NB4 (cell line): ENCODE measurements around the gene MGAT4B.
"Not testable (repeated sequence)": the region's sequence is repeated elsewhere in the genome, so short reads cannot be mapped to it uniquely, and the experiment has no call there.

Experiments used
- DNase-seq: peaks from one replicate; pipeline ENCODE4 v3.0.0; 2010; ENCODE audit warnings: low read depth
- H3K4me3 ChIP-seq: one replicate; pipeline ENCODE4 v1.5.1; 2011; ENCODE audit warnings: mild to moderate bottlenecking, low read depth, low read length, moderate library complexity
- MAX ChIP-seq: IDR thresholded peaks from 2 replicates; pipeline ENCODE4 v1.6.1; 2011; ENCODE audit warnings: low read depth, low read length
- MYC ChIP-seq: IDR thresholded peaks from 2 replicates; pipeline ENCODE4 v1.6.1; 2011; ENCODE audit warnings: low read depth, low read length
- POLR2A ChIP-seq: IDR thresholded peaks from 2 replicates; pipeline ENCODE4 v1.6.1; 2011; ENCODE audit warnings: mild to moderate bottlenecking; ENCODE audit not compliant: insufficient read length; ENCODE audit errors: extremely low read depth
- TF ChIP-seq, protein P1 (sequence below): IDR thresholded peaks from one replicate; pipeline ENCODE4 v1.5.1; 2012; ENCODE audit warnings: low read depth, low read length

MGAT4B gene

DNA sequence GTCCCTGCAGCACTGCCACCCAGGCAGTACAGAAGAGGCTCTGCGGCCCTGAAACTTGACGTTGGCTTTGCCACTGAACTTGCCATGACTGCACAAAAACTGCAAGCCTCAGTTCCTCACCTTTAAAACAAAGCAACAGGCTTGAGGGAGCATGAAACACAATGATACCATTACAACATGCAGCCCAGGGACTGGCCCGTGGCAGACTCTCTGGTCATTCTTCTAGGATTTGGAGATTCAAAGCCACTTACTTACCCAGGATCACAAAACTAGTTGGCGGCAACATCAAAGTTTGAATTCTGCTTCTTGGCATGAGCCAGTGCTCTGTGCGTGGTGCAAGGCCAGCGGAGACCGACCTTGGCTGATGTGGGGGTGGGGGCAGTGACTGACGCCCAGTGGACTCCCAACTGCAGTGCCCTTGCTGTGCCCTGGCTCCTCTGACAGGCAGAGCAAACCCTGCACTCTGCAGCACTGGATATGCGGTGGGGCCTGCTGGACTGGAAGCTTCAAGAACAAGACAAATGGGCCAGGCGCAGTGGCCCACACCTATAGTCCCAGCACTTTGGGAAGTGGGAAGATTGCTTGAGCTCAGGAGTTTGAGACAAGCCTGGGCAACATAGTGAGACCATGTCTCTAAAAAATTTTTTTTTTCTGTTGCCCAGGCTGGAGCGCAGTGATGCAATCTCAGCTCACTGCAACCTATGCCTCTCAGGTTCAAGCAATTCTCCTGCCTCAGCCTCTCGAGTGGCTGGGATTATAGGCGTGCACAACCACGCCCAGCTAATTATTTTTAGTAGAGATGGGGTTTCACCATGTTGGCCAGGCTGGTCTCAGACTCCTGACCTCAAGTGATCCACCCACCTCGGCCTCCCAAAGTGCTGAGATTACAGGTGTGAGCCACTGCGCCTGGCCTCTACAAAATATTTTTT, 32.9 kb upstream of the MGAT4B start:
- TF ChIP-seq POLR2A = no peak
- TF ChIP-seq, protein P1, sequence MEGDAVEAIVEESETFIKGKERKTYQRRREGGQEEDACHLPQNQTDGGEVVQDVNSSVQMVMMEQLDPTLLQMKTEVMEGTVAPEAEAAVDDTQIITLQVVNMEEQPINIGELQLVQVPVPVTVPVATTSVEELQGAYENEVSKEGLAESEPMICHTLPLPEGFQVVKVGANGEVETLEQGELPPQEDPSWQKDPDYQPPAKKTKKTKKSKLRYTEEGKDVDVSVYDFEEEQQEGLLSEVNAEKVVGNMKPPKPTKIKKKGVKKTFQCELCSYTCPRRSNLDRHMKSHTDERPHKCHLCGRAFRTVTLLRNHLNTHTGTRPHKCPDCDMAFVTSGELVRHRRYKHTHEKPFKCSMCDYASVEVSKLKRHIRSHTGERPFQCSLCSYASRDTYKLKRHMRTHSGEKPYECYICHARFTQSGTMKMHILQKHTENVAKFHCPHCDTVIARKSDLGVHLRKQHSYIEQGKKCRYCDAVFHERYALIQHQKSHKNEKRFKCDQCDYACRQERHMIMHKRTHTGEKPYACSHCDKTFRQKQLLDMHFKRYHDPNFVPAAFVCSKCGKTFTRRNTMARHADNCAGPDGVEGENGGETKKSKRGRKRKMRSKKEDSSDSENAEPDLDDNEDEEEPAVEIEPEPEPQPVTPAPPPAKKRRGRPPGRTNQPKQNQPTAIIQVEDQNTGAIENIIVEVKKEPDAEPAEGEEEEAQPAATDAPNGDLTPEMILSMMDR = no peak
- TF ChIP-seq MAX = no peak
- TF ChIP-seq MYC = no peak
- no peak overlapping the region for H3K4me3 ChIP-seq
- no peak for DNase-seq

DNA sequence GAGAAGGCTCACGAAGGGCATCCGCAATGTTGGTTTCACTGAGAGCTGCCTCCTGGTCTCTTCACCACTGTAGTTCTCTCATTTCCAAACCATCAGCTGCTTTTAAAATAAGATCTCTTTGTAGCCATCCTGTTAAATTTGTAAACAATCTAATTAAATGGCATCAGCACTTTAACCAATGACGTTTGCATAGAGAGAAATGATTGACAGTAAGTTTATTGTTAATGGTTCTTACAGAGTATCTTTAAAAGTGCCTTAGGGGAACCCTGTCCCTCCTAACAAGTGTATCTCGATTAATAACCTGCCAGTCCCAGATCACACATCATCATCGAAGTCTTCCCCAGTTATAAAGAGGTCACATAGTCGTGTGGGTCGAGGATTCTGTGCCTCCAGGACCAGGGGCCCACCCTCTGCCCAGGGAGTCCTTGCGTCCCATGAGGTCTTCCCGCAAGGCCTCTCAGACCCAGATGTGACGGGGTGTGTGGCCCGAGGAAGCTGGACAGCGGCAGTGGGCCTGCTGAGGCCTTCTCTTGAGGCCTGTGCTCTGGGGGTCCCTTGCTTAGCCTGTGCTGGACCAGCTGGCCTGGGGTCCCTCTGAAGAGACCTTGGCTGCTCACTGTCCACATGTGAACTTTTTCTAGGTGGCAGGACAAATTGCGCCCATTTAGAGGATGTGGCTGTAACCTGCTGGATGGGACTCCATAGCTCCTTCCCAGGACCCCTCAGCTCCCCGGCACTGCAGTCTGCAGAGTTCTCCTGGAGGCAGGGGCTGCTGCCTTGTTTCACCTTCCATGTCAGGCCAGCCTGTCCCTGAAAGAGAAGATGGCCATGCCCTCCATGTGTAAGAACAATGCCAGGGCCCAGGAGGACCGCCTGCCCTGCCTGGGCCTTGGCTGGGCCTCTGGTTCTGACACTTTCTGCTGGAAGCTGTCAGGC, 30.7 kb upstream of the MGAT4B start:
- no peak for DNase-seq
- H3K4me3 ChIP-seq = no peak overlapping the region
- no peak for TF ChIP-seq POLR2A
- TF ChIP-seq, protein P1 = no peak
- TF ChIP-seq MAX = no peak
- no peak for TF ChIP-seq MYC

GRCh38 chr5:179836225-179837019, 29.8 kb upstream of the MGAT4B start:
- peak; percentile 51 for DNase-seq
- no peak overlapping the region for H3K4me3 ChIP-seq
- TF ChIP-seq POLR2A (no peak), MAX (no peak), MYC (no peak)
- TF ChIP-seq, protein P1 = no peak

DNA sequence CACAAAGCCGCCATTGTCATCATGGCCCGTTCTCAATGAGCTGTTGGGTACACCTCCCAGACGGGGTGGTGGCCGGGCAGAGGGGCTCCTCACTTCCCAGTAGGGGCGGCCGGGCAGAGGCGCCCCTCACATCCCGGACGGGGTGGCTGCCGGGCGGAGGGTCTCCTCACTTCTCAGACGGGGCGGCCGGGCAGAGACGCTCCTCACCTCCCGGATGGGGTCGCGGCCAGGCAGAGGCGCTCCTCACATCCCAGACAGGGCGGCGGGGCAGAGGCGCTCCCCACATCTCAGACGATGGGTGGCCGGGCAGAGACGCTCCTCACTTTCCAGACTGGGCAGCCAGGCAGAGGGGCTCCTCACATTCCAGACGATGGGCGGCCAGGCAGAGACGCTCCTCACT, 28.2 kb upstream of the MGAT4B start:
- not testable (repeated sequence) for H3K4me3 ChIP-seq, DNase-seq

- no peak for TF ChIP-seq MYC
- TF ChIP-seq, protein P1 = no peak
- no peak for DNase-seq
- H3K4me3 ChIP-seq = no peak overlapping the region
Measured at GRCh38 chr5:179834120-179834519, 27.5 kb upstream of the MGAT4B start.

DNA sequence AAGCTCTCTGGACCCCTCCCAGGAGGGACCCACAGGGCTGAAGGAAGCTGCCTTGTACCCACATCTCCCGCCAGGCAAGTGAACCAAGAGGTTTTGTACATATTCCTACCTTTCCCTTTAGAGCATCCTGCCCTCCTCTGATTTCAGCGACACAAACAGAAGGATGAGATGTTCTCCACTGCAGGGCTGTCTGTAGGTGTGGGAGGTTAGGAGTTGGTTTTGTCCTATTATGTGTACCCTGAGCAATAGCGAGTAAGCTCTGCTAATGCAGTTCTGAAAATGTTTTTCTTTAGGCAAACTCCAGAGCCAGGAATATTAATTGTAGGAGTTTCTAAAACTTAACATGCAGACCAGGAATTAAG, 27.0 kb upstream of the MGAT4B start:
- DNase-seq = no peak
- no peak for TF ChIP-seq MAX
- no peak for TF ChIP-seq POLR2A
- TF ChIP-seq, protein P1 = no peak
- TF ChIP-seq MYC = no peak
- H3K4me3 ChIP-seq = no peak overlapping the region
